Measurements from ENCODE around the gene ARL4D.

Gene ARL4D

GRCh38 chr17:43406676-43407645 is 8.2 kb downstream of the ARL4D start:
- TF ChIP-seq CTCF (IDR thresholded peaks at IDR 0.05; ENCODE audit: low read depth, low read length), result no peak

GRCh38 chr17:43409131-43409530 is 10.3 kb downstream of the ARL4D start:
- H3K4me3 ChIP-seq (ENCODE audit: low read depth, low read length), result no peak overlapping the region
- no peak for TF ChIP-seq CTCF (IDR thresholded peaks at IDR 0.05; ENCODE audit: low read depth, low read length)

More at GRCh38 chr17:43406676-43407645, 8.2 kb downstream of the ARL4D start:
- no peak overlapping the region for H3K4me3 ChIP-seq (ENCODE audit: low read depth, low read length)

- no peak for TF ChIP-seq CTCF (IDR thresholded peaks at IDR 0.05; ENCODE audit: low read depth, low read length)
- H3K4me3 ChIP-seq (ENCODE audit: low read depth, low read length), result no peak overlapping the region
These were observed 12.0 kb downstream of the ARL4D start for GRCh38 chr17:43410557-43411368.

GRCh38 chr17:43411369-43411677 is 12.5 kb downstream of the ARL4D start:
- no peak for TF ChIP-seq CTCF (IDR thresholded peaks at IDR 0.05; ENCODE audit: low read depth, low read length)
- no peak overlapping the region for H3K4me3 ChIP-seq (ENCODE audit: low read depth, low read length)

GRCh38 chr17:43411749-43412148 is 13.0 kb downstream of the ARL4D start:
- no peak overlapping the region for H3K4me3 ChIP-seq (ENCODE audit: low read depth, low read length)
- no peak for TF ChIP-seq CTCF (IDR thresholded peaks at IDR 0.05; ENCODE audit: low read depth, low read length)

GRCh38 chr17:43412166-43412565 is 13.4 kb downstream of the ARL4D start:
- H3K4me3 ChIP-seq (ENCODE audit: low read depth, low read length), result no peak overlapping the region
- TF ChIP-seq CTCF (IDR thresholded peaks at IDR 0.05; ENCODE audit: low read depth, low read length), result no peak
